Activated CD4-positive, alpha-beta T cell treated with anti-CD3 and anti-CD28 coated beads, Interleukin-2, amount 10 ng/mL, durations not matched to agents 24 days and 14 days (primary cell): ENCODE data around the gene KANK4. TPM values are rescaled to one million over a fixed set of nuclear protein-coding genes. Genes with fewer than 3 reads are reported as not detected.

Experiments
- DNase-seq: peaks from one replicate; pipeline ENCODE4 v3.0.0; 2022
- H3K27ac Mint-ChIP-seq: one replicate; pipeline ENCODE4 v1.8.0; 2022; ENCODE audit warnings: mild to moderate bottlenecking, mixed read lengths
- H3K27me3 Mint-ChIP-seq: one replicate; pipeline ENCODE4 v1.8.0; 2022; ENCODE audit warnings: mixed read lengths
- H3K36me3 Mint-ChIP-seq: one replicate; pipeline ENCODE4 v1.8.0; 2022; ENCODE audit warnings: low read depth, mild to moderate bottlenecking, mixed read lengths
- H3K4me1 Mint-ChIP-seq: one replicate; pipeline ENCODE4 v1.8.0; 2021; ENCODE audit warnings: mixed read lengths
- H3K4me3 Mint-ChIP-seq: one replicate; pipeline ENCODE4 v1.8.0; 2022; ENCODE audit warnings: mild to moderate bottlenecking, moderate library complexity, mixed read lengths
- H3K9me3 Mint-ChIP-seq: one replicate; pipeline ENCODE4 v1.8.0; 2021; ENCODE audit warnings: mixed read lengths
- intact Hi-C: fragments of 100-400 bp; cut with micrococcal nuclease; formaldehyde crosslinking; loops from one replicate; pipeline ENCODE4 v1.15.1; 2023
- total RNA-seq: library from RNA; stranded (reverse); gene quantifications from 2 replicates; pipeline ENCODE4 v1.2.3, GENCODE V29; 2022

KANK4 gene
- total RNA-seq, 1 donor from 2014 or later: not detected

DNA sequence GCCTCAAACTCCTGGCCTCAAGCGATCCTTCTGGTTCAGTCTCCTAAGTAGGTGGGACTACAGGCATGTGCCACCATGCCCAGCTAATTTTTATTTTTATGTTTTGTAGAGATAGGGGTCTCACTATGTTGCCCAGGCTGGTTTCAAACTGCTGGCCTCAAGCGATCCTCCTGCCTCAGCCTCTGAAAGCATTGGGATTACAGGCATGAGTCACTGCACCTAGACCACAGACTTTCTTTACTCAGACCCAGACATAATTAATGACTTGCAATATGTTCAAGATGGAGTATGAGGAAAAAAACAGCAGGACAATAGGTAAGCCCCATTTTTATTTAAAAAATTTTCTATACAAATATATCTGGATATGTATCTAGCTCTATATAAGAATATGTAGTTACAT lies 13.2 kb downstream of the KANK4 start:
- no peaks in the 10 kb centered on the region for H3K4me1 Mint-ChIP-seq
- no peak overlapping the region for H3K4me3 Mint-ChIP-seq
- intact Hi-C loops: no loop called here
- H3K9me3 Mint-ChIP-seq: no peaks in the 10 kb centered on the region
- peaks cover 3% of the 10 kb centered on the region for H3K27me3 Mint-ChIP-seq
- H3K27ac Mint-ChIP-seq: no peak overlapping the region
- DNase-seq: no peak
- H3K36me3 Mint-ChIP-seq: no peaks in the 10 kb centered on the region

DNA sequence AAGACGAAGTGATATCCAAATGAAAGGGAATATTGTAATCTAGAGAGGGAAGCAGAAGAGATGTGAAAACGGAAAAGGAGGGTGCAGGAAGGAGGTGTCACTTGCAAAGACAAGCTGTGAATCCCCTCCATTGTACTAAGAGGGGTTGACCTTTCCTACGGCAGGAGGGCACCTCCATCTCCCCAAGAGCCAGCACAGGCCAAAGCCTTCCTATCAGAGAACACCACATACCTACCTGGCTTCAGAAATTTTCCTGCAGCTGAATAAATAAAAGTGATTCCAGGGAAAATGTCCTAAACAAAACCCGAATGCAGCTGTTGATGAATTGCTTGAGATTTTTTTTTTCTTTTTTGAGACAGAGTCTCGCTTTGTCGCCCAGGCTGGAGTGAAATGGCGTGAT lies 14.3 kb downstream of the KANK4 start:
- Mint-ChIP-seq H3K27ac (no peak overlapping the region), H3K4me1 (no peaks in the 10 kb centered on the region), H3K4me3 (no peak overlapping the region), H3K36me3 (no peaks in the 10 kb centered on the region), H3K27me3 (no peaks in the 10 kb centered on the region), H3K9me3 (no peaks in the 10 kb centered on the region)
- intact Hi-C loops: no loop called here
- DNase-seq: no peak

DNA sequence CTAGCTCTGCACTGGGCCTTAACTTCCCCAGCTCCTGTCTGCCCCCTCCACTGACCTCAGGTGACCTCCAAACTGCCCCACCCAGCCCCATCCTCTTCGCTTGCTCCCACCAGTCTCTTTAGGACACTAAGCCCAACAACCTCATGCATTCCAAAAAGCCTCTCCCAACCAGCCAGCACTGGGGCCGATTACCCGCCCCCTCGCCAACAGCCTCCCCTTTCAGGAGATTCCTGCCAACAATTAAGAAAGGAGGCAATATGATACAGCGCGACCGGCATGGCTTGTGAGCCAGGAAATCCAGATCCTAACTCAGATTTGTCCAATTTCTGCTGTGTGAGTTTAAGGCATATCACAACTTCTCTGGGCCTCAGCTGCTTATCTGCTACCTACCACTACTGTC lies 14.7 kb downstream of the KANK4 start:
- Mint-ChIP-seq H3K9me3 (no peaks in the 10 kb centered on the region), H3K27ac (no peak overlapping the region), H3K4me3 (no peak overlapping the region), H3K4me1 (no peaks in the 10 kb centered on the region), H3K27me3 (no peaks in the 10 kb centered on the region), H3K36me3 (no peaks in the 10 kb centered on the region)
- intact Hi-C loops: no loop called here
- DNase-seq: no peak

DNA sequence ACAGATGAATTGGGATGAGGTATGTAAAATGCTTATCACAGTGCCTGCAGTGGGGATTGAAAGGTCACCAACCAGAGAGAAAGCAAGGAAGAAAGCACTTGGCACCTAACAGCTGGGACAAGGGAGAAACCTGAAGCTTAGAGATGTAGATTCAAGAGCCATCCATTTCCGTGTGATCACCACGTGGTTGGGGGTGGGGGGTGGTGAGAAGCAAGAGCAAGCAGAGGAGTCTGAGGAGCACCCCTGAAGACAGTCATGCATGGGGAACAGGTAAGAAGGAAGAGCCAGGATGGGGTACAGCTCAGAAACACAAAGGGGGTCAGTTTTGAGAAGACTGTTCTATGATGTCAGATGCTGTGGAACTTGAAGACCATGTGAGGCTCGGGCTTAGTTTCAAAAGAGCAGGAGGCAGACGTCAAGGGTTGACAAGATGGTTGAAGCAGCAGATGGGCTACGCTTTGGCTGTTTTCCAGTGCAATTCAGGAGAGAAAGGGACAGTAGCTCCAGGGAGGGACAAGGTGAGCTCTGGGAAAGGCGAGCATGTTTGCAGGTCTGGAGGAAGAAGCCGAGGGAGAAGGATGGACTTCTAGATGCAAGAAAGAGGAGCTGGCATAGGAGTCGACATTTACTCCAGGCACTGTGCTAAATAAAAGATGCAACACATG lies 17.4 kb downstream of the KANK4 start:
- DNase-seq: no peak
- H3K9me3 Mint-ChIP-seq: no peaks in the 10 kb centered on the region
- H3K4me1 Mint-ChIP-seq: no peaks in the 10 kb centered on the region
- no peaks in the 10 kb centered on the region for H3K27me3 Mint-ChIP-seq
- H3K4me3 Mint-ChIP-seq: no peak overlapping the region
- intact Hi-C loops: no loop called here
- no peaks in the 10 kb centered on the region for H3K36me3 Mint-ChIP-seq
- H3K27ac Mint-ChIP-seq: no peak overlapping the region

DNA sequence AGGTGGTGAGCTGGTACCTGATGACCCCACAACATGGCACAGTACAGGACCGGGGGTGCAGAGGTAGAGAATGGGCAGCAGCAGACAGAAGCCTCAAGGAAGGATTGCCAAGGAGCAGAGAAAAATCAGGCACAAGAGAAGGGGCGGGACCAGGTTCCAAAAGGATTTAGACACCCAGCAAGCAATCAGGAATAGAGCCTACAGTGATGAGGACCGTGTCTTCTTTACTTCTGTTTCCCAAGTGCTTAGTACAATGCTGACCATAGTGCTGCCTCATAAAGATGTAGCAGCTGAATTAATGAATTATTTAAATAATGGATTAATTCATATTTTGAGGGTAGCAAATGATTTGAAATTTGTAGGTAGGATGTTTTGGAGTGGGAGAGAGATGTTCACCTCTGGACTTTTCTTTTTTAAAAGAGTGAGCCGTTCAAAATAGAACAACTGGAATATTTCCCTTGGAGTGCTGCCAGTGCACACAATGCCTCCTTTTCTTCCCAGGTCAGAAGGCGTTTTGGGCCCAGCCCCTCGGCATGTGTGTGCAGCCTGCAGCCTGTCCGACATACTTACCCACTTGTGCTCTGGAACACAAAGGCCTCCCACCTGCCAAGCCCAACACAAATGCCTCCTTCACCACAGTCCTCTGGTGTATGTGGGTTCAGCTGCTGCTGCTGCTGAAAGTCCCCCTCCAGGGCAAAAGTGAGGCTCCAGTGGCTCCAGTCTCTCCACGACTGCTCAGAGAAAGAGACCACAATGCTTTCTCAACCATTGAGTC lies 19.6 kb downstream of the KANK4 start:
- no peak overlapping the region for H3K27ac Mint-ChIP-seq
- intact Hi-C loops: no loop called here
- no peaks in the 10 kb centered on the region for H3K9me3 Mint-ChIP-seq
- DNase-seq: no peak
- H3K27me3 Mint-ChIP-seq: no peaks in the 10 kb centered on the region
- no peaks in the 10 kb centered on the region for H3K36me3 Mint-ChIP-seq
- H3K4me3 Mint-ChIP-seq: no peak overlapping the region
- H3K4me1 Mint-ChIP-seq: peaks cover 7% of the 10 kb centered on the region

DNA sequence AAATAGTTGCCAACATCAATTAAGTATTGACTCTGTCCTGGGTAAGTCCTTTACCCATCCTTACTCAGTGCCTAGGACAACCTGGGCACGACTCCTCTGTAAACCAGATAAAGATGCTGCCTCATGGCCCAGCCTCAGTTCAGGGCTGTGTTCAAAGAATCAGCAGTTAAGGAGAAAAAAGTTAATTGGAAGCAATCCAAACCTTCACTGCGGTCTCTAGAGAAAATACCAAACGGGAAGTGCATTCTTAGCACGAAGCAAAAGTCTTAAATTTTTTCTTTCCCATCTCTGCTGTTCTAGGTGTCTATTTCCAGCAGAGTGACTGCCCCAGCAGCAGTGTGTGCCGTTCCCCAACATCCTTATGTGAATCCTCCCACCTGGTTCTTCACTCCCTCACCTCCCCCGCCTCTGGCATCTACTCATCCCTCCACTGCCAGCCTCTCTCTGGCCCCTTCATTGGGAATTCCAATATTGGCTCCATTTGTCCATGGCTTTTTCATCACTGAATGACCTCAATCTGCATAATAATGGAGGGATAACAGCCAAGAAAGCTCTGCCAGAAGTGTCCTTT lies 23.2 kb downstream of the KANK4 start:
- H3K4me1 Mint-ChIP-seq: peaks cover 7% of the 10 kb centered on the region
- intact Hi-C loops: no loop called here
- H3K36me3 Mint-ChIP-seq: no peaks in the 10 kb centered on the region
- no peaks in the 10 kb centered on the region for H3K9me3 Mint-ChIP-seq
- H3K27me3 Mint-ChIP-seq: peaks cover 1% of the 10 kb centered on the region
- no peak overlapping the region for H3K27ac Mint-ChIP-seq
- DNase-seq: peak; percentile 58
- peak overlapping the region; percentile 24 for H3K4me3 Mint-ChIP-seq

DNA sequence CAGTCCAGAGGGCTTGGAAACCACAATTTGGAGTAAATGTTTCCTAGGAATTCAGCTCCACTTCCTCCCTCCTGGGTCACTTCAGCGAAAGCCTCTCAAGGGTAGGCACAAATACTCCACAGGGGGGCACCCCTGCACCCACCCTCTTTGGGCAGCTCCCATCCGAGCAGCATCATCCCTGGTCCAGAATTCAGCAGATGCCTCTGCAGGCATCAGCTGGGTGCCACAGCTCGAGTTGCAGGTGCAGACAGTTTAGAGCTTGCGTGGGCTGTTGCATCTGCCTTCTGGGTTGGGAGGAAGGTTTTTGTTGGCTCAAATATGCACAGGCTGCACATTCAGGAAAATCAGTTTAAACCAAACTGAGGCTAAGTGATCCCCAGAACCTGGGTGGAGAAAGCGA lies 25.0 kb downstream of the KANK4 start:
- Mint-ChIP-seq H3K4me1 (peaks cover 7% of the 10 kb centered on the region), H3K27ac (no peak overlapping the region), H3K9me3 (no peaks in the 10 kb centered on the region), H3K27me3 (peaks cover 4% of the 10 kb centered on the region), H3K36me3 (no peaks in the 10 kb centered on the region), H3K4me3 (no peak overlapping the region)
- intact Hi-C loops: no loop called here
- DNase-seq: no peak

DNA sequence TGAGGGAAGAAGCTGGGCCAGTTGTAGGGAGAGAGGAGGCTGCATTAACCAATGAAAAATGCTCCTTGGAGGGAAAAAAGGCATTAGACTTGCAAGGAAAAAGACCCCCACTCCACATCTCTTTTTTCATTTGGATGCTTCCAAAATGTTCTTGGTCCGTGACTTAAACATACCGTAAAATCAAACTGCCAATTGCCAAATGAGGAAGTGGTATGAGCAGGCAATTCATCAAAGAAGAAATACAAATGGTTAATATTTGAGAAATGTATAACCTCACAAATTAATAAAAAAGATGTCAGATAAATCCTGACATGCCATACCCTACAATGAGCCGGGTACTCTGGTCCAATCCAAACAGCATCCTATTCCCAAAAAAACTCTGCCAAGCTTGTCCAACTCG lies 30.6 kb downstream of the KANK4 start:
- H3K27me3 Mint-ChIP-seq: peaks cover 23% of the 10 kb centered on the region
- intact Hi-C loops: no loop called here
- H3K36me3 Mint-ChIP-seq: no peaks in the 10 kb centered on the region
- no peak overlapping the region for H3K27ac Mint-ChIP-seq
- H3K4me1 Mint-ChIP-seq: no peaks in the 10 kb centered on the region
- no peak overlapping the region for H3K4me3 Mint-ChIP-seq
- no peaks in the 10 kb centered on the region for H3K9me3 Mint-ChIP-seq
- DNase-seq: no peak

DNA sequence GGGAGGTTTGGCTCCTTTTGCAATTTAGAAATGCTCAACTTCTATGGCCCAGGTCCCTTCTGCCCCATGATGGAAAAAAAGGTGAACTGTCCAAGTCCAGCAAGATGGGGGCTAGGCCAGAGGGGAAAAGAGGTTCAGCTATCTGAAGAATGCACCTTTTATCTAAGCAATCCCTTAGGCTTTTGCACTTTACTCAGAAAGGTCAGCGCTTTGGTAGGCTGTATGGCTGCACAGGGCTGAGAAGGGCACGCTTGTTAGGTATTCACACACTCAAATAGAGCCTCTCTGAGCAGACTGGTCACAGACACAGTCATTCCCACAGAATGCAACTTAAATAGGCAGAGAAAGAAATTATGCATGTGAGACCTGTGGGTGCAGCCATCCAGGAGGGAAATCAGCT lies 31.0 kb downstream of the KANK4 start:
- H3K36me3 Mint-ChIP-seq: no peaks in the 10 kb centered on the region
- no peaks in the 10 kb centered on the region for H3K4me1 Mint-ChIP-seq
- intact Hi-C loops: no loop called here

DNA sequence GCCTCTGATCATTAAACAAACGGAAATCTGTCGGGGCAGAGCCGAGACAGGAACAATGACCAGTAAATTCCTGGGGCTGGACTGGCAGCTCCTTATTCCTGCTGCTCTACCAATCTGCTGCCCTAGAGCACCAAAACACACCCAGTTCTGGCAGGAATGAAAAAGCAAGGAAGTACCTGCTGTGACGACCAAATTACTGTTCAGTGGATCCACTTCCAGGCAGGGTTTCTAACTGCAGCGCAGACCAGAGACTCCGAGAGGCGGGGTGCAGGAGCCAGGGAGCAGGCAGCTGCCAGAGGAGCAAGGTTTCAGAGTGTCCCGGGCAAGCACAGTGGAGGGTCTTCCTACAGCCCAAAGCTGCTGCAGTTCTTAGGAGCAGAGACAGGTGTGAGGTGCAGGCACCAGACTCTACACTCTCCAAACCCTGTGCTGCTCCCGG lies 32.4 kb downstream of the KANK4 start:
- Mint-ChIP-seq H3K4me1 (no peaks in the 10 kb centered on the region), H3K36me3 (no peaks in the 10 kb centered on the region), H3K9me3 (no peaks in the 10 kb centered on the region), H3K27ac (no peak overlapping the region), H3K27me3 (peaks cover 23% of the 10 kb centered on the region), H3K4me3 (no peak overlapping the region)
- intact Hi-C loops: no loop called here
- no peak for DNase-seq

More for the DNA sequence above, 31.0 kb downstream of the KANK4 start:
- H3K9me3 Mint-ChIP-seq: no peaks in the 10 kb centered on the region
- H3K4me3 Mint-ChIP-seq: no peak overlapping the region
- H3K27me3 Mint-ChIP-seq: peaks cover 23% of the 10 kb centered on the region
- no peak overlapping the region for H3K27ac Mint-ChIP-seq
- no peak for DNase-seq

DNA sequence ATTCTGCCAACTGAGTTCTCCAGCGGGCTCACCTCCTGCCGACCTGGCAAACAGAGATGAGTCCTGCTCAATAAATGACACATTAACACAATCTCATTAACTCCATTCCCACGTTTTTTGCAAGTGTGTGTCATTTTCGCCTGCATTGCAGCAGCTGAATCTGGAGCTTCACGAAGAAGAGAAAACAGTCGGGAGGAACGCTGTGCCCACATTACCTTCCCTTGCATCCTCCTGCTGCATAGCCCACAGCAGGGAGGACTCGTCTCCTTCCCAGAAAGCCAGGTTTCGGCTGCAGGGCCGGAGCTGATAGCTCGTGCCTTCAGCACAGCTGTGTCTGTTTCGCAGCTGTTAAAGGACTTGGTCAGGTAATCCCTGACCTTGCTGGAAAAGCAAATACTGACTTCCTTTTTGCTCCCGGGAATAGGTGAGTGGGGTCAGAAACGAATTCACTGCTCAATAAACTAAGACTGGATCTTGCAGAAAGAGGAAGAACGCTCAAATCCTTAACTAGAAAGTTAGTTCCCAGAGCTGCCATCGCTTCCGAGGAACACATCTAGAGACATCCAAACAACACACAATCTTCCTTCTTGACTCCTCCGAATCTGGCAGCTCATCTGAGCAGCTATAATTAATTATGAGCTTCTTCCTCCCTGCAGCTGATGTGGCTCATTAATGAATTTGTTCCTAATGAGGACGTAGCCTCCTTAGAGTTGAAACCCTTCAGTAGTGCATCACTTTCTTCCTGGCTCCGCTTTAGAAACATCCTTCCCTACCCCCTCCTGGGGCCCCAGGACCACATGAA lies 33.0 kb downstream of the KANK4 start:
- intact Hi-C loops: no loop called here
- no peak for DNase-seq
- Mint-ChIP-seq H3K4me1 (no peaks in the 10 kb centered on the region), H3K4me3 (no peak overlapping the region), H3K27me3 (peaks cover 23% of the 10 kb centered on the region), H3K9me3 (no peaks in the 10 kb centered on the region), H3K27ac (no peak overlapping the region), H3K36me3 (no peaks in the 10 kb centered on the region)

DNA sequence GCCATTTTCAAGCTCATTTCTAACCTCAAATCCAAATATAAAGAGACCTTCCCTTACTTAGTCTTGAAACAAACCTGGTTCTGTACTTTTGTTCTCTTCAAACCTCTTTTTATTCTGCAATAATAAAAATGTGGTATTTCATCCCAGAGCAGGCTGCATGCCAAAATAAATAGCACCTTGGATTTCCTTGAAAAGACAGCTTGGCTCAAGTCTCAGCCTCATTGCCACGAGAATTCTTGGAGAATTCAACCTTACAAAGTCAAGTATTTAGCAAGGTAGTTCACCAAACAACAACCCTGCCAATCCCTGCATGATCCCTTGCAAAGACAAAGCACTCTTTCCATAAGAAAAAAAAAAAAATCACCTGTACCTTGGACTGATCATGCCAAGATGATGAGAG lies 33.8 kb downstream of the KANK4 start:
- Mint-ChIP-seq H3K27me3 (peaks cover 19% of the 10 kb centered on the region), H3K9me3 (no peaks in the 10 kb centered on the region), H3K36me3 (no peaks in the 10 kb centered on the region), H3K4me3 (no peak overlapping the region), H3K27ac (no peak overlapping the region), H3K4me1 (no peaks in the 10 kb centered on the region)
- DNase-seq: no peak
- intact Hi-C loops: no loop called here

DNA sequence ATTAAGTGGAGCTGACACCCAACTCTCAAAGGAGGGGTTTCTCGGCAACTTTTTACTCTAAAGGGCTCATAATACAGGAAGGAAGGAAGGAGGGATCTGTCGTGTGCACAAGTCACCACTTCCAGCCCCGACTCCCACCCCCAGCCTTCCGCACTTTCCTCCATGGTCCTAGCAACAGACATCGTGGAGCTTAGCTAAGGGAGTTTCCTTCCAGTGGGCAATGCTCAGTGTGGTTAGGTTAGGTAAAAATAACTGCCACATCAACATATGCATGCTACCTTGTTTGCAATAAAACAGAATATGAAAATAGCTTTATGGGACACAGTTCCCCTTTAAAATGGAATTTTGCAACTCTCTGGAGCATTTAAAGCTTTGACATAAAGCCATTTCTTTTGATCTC lies 35.2 kb downstream of the KANK4 start:
- no peaks in the 10 kb centered on the region for H3K36me3 Mint-ChIP-seq
- H3K4me3 Mint-ChIP-seq: no peak overlapping the region
- no peak for DNase-seq
- no peaks in the 10 kb centered on the region for H3K9me3 Mint-ChIP-seq
- peaks cover 15% of the 10 kb centered on the region for H3K27me3 Mint-ChIP-seq
- intact Hi-C loops: no loop called here
- no peak overlapping the region for H3K27ac Mint-ChIP-seq
- no peaks in the 10 kb centered on the region for H3K4me1 Mint-ChIP-seq
